Measurements from ENCODE around the gene ATG10. TPM values are rescaled to one million over a fixed set of nuclear protein-coding genes. Genes with fewer than 3 reads are reported as not detected.
"Not testable (repeated sequence)": the region's sequence is repeated elsewhere in the genome, so short reads cannot be mapped to it uniquely, and the experiment has no call there.

ATG10 gene
- polyA plus RNA-seq, 1 experiment: 1.7 TPM

DNA sequence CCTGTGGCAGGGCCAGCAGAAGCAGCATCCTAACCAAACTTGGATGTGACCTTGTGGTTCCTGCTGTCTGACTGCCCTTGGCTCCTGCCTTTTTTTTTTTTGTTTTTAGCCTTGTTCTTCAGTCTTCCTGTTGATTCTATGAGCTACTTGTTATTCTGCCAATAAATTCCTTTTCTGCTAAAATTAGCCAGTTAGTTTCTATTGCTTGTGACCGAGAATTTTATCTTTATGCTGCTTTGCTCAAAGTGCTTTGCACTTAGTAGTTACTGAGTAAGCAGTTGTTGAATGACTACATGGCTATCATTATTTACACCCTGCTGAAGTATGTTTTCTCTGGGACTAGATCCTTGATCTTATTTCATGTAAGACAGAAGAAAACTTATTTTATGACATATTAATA, 20.8 kb upstream of the ATG10 start:
- Histone ChIP-seq H3K36me3 (ENCODE audit: control insufficient read depth, insufficient read depth, low read length) (no peaks in the 10 kb centered on the region), H3K4me3 (ENCODE audit: low read depth, low read length) (no peak overlapping the region), H3K27me3 (ENCODE audit: control insufficient read depth, insufficient read depth, low read length) (no peaks in the 10 kb centered on the region)
- ChIA-PET POLR2A (no interaction called here), CTCF (interaction anchor here (1.2 kb wide), 1 partner anchor 20 kb away, joined by 4 read pairs; no protein-coding TSS in a partner anchor)
- TF ChIP-seq, protein P1, sequence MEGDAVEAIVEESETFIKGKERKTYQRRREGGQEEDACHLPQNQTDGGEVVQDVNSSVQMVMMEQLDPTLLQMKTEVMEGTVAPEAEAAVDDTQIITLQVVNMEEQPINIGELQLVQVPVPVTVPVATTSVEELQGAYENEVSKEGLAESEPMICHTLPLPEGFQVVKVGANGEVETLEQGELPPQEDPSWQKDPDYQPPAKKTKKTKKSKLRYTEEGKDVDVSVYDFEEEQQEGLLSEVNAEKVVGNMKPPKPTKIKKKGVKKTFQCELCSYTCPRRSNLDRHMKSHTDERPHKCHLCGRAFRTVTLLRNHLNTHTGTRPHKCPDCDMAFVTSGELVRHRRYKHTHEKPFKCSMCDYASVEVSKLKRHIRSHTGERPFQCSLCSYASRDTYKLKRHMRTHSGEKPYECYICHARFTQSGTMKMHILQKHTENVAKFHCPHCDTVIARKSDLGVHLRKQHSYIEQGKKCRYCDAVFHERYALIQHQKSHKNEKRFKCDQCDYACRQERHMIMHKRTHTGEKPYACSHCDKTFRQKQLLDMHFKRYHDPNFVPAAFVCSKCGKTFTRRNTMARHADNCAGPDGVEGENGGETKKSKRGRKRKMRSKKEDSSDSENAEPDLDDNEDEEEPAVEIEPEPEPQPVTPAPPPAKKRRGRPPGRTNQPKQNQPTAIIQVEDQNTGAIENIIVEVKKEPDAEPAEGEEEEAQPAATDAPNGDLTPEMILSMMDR (IDR thresholded peaks at IDR 0.05; ENCODE audit: insufficient read depth, low read depth, low read length): no peak
- DNase-seq (ENCODE audit: low read depth): no peak

DNA sequence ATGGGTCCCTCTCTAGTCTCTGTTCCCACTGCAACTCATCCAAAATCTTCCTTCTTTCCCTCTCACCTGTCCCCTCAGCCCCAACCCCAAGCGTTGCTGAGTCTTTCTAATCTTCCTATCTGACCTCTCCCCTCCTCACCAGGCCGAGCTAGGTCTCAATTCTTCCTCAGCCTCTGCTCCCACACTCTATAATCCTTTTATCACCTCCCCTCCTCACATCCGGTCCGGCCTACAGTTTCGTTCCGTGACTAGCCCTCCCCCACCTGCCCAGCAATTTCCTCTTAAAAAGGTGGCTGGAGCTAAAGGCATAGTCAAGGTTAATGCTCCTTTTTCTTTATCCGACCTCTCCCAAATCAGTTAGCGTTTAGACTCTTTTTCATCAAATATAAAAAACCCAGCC, 17.0 kb upstream of the ATG10 start:
- CTCF ChIA-PET; H3K36me3 ChIP-seq (ENCODE audit: control insufficient read depth, insufficient read depth, low read length); POLR2A ChIA-PET; H3K27me3 ChIP-seq (ENCODE audit: control insufficient read depth, insufficient read depth, low read length); DNase-seq (ENCODE audit: low read depth); H3K4me3 ChIP-seq (ENCODE audit: low read depth, low read length): not testable (repeated sequence)

DNA sequence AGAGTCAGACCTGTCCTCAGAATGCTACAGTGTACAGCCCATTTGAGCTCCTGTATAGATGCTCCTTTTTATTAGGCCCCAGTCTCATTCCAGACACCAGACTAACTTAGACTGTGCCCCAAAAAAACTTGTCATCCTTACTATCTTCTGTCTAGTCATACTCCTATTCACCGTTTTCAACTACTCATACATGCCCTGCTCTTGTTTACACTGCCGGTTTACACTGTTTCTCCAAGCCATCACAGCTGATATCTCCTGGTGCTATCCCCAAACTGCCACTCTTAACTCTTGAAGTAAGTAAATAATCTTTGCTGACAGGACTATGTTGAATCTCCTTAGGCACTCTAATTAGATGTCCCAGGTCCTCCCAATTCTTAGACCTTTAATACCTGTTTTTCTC, 13.7 kb upstream of the ATG10 start:
- DNase-seq (ENCODE audit: low read depth); POLR2A ChIA-PET; H3K4me3 ChIP-seq (ENCODE audit: low read depth, low read length); H3K36me3 ChIP-seq (ENCODE audit: control insufficient read depth, insufficient read depth, low read length); CTCF ChIA-PET; H3K27me3 ChIP-seq (ENCODE audit: control insufficient read depth, insufficient read depth, low read length): not testable (repeated sequence)

DNA sequence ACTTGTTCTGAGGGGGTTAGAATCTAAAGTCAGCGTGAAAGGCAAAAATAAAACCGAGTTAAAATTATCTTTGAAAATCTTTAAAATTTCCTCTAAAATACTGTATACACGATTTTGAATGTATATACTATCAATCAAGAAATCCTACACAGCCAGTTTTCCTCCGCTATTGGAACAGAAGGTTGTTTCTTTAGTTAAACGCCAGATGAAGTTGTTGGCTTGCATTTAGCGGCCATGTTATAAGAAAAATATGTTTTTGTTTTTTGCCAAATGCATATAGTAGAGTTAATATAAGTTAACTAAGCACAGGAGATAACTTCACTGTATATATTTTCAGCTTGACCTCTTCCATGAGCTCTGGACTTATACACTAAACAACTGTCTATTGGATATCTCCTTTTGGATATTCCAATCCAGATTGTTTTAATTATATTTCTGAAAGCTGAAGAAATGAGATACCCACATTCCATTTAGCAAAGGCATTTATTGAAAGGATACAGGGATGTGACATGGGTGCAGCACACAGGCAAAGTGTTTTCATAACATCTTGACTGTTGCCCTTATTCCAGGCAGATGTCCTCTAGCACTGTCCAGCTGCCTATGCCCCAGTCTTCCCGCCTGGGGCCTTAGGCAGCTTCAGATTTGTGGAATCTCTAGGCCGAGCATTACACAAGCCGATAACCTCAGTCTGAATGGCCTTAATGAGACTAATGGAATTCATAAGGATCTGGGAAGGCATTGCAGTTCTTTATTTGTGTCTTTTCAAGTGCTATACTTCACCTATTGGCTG, 10.0 kb upstream of the ATG10 start:
- Histone ChIP-seq H3K4me3 (ENCODE audit: low read depth, low read length) (no peak overlapping the region), H3K36me3 (ENCODE audit: control insufficient read depth, insufficient read depth, low read length) (no peaks in the 10 kb centered on the region), H3K27me3 (ENCODE audit: control insufficient read depth, insufficient read depth, low read length) (no peaks in the 10 kb centered on the region)
- no peak for DNase-seq (ENCODE audit: low read depth)
- ChIA-PET POLR2A (no interaction called here), CTCF (no interaction called here)
- TF ChIP-seq, protein P1 (IDR thresholded peaks at IDR 0.05; ENCODE audit: insufficient read depth, low read depth, low read length): no peak

DNA sequence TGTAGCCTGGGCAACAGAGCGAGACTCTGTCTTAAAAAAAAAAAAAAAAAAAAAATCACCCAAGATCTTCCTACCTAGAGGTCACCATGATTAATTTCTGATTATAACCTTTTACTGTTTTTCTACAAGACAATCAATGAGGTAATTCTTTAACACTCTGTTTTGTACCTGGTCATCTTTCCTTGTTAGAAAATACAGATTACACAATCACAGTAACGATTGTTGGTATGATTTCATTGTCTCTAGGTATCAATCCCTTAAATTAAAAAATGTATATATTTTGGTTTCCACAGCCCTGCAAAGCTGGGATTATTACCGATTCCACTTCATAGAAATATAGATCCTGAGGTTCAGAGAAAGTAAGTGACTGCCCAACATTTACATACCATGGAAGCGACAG, 8.3 kb upstream of the ATG10 start:
- POLR2A ChIA-PET: no interaction called here
- TF ChIP-seq, protein P1 (IDR thresholded peaks at IDR 0.05; ENCODE audit: insufficient read depth, low read depth, low read length): no peak
- Histone ChIP-seq H3K36me3 (ENCODE audit: control insufficient read depth, insufficient read depth, low read length) (no peaks in the 10 kb centered on the region), H3K4me3 (ENCODE audit: low read depth, low read length) (no peak overlapping the region), H3K27me3 (ENCODE audit: control insufficient read depth, insufficient read depth, low read length) (no peaks in the 10 kb centered on the region)
- DNase-seq (ENCODE audit: low read depth): no peak
- CTCF ChIA-PET: no interaction called here

DNA sequence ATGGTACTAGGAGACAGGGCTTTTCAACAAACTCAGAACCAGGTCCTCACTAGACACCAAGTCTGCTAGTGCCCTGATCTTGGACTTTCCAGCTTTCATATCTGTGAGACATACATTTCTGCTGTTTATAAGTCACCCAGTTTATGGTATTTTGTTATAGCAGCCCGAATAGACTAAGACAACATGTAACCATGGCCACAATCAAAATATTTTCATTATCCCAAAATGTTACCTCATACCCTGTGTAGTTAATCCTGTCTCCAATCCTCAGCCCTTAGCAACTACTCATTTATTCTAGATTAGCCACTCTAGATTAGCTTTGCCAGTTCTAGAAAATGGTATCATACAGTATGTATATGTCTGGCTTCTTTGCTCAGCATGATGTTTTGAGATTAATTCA, 6.3 kb upstream of the ATG10 start:
- Histone ChIP-seq H3K27me3 (ENCODE audit: control insufficient read depth, insufficient read depth, low read length) (no peaks in the 10 kb centered on the region), H3K4me3 (ENCODE audit: low read depth, low read length) (no peak overlapping the region), H3K36me3 (ENCODE audit: control insufficient read depth, insufficient read depth, low read length) (no peaks in the 10 kb centered on the region)
- ChIA-PET CTCF (interaction anchor here (0.7 kb wide), 2 partner anchors 118 to 982 kb away, joined by 3 to 4 read pairs; no protein-coding TSS in a partner anchor), POLR2A (no interaction called here)
- TF ChIP-seq, protein P1 (IDR thresholded peaks at IDR 0.05; ENCODE audit: insufficient read depth, low read depth, low read length): no peak
- DNase-seq (ENCODE audit: low read depth): no peak

Measured in BJ (cell line).